ENCODE measurements around the gene MFSD12. TPM values are rescaled to one million over a fixed set of nuclear protein-coding genes. Genes with fewer than 3 reads are reported as not detected.
"Not testable (repeated sequence)": the region's sequence is repeated elsewhere in the genome, so short reads cannot be mapped to it uniquely, and the experiment has no call there.

The MFSD12 gene
- total RNA-seq, 1 donor from 2014 or later = 46.3 TPM

GRCh38 chr19:3508771-3509535, 48.4 kb downstream of the MFSD12 start:
- FAIRE-seq (no peak), DNase-seq (ENCODE audit: low read depth) (no peak)
- H3K27me3 ChIP-seq (ENCODE audit: control insufficient read depth, insufficient read depth, low read length) = no peaks in the 10 kb centered on the region
- no peak overlapping the region for H3K4me3 ChIP-seq (ENCODE audit: low read depth, low read length)
- H3K36me3 ChIP-seq (ENCODE audit: control insufficient read depth, insufficient read depth, low read length) = peaks cover 14% of the 10 kb centered on the region
- TF ChIP-seq CTCF (IDR thresholded peaks at IDR 0.05; ENCODE audit: insufficient read depth, low read length, severe bottlenecking) = no peak

GRCh38 chr19:3508121-3508661, 49.2 kb downstream of the MFSD12 start:
- not testable (repeated sequence) for H3K27me3 ChIP-seq (ENCODE audit: control insufficient read depth, insufficient read depth, low read length); H3K4me3 ChIP-seq (ENCODE audit: low read depth, low read length); DNase-seq (ENCODE audit: low read depth); FAIRE-seq
- peaks cover 14% of the 10 kb centered on the region for H3K36me3 ChIP-seq (ENCODE audit: control insufficient read depth, insufficient read depth, low read length)

- Histone ChIP-seq H3K4me3 (ENCODE audit: low read depth, low read length) (peak overlapping the region; percentile 85), H3K36me3 (ENCODE audit: control insufficient read depth, insufficient read depth, low read length) (peaks cover 13% of the 10 kb centered on the region), H3K27me3 (ENCODE audit: control insufficient read depth, insufficient read depth, low read length) (no peaks in the 10 kb centered on the region)
- DNase-seq (ENCODE audit: low read depth) (no peak), FAIRE-seq (no peak)
- TF ChIP-seq CTCF (IDR thresholded peaks at IDR 0.05; ENCODE audit: insufficient read depth, low read length, severe bottlenecking) = no peak
Measured at GRCh38 chr19:3507371-3508120, 49.8 kb downstream of the MFSD12 start.

- Histone ChIP-seq H3K4me3 (ENCODE audit: low read depth, low read length) (peak overlapping the region; percentile 85), H3K27me3 (ENCODE audit: control insufficient read depth, insufficient read depth, low read length) (no peaks in the 10 kb centered on the region), H3K36me3 (ENCODE audit: control insufficient read depth, insufficient read depth, low read length) (peaks cover 9% of the 10 kb centered on the region)
- FAIRE-seq = no peak
- no peak for TF ChIP-seq CTCF (IDR thresholded peaks at IDR 0.05; ENCODE audit: insufficient read depth, low read length, severe bottlenecking)
- no peak for DNase-seq (ENCODE audit: low read depth)
Measured at GRCh38 chr19:3506384-3507340, 50.7 kb downstream of the MFSD12 start.

- peak; percentile 92 for DNase-seq (ENCODE audit: low read depth)
- no peaks in the 10 kb centered on the region for H3K27me3 ChIP-seq (ENCODE audit: control insufficient read depth, insufficient read depth, low read length)
- FAIRE-seq = no peak
- TF ChIP-seq CTCF (IDR thresholded peaks at IDR 0.05; ENCODE audit: insufficient read depth, low read length, severe bottlenecking) = no peak
- peaks cover 4% of the 10 kb centered on the region for H3K36me3 ChIP-seq (ENCODE audit: control insufficient read depth, insufficient read depth, low read length)
- peak within 1 kb of the TSS; percentile 85 for H3K4me3 ChIP-seq (ENCODE audit: low read depth, low read length)
Measured at GRCh38 chr19:3505598-3506383, 51.6 kb downstream of the MFSD12 start, which contains the start of gene FZR1. FZR1 (plus strand) TSS chr19:3506311; CDS start chr19:3522990, 16,679 bp downstream.
